ENCODE results near the gene MAML3.

The MAML3 gene

DNA sequence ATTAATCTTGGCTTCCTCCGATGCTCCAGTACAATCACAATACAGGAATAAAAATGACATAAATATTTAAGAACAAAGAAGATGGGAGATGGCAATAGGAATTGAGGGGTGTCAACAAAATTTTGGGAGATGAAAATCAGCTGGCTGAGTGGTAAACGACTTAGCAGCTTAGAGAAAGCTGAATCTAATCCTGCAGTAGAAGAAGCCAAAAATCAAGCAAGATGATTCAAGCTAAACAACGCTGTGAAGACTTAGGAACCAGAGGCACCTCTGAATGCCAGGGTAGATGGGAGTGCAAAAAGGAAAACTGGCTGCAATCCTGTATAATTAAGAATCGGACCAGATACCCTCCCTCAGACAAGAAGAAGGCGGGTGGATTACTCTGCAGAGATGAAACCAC is 273.1 kb downstream of the MAML3 start:
- H3K9me3 Mint-ChIP-seq = no peaks in the 10 kb centered on the region
- H3K27ac Mint-ChIP-seq = no peak overlapping the region
- no peaks in the 10 kb centered on the region for H3K36me3 Mint-ChIP-seq (ENCODE audit: low read depth)
- H3K4me3 Mint-ChIP-seq = no peak overlapping the region
- DNase-seq (ENCODE audit: low spot score) = no peak
- no peaks in the 10 kb centered on the region for H3K4me1 Mint-ChIP-seq (ENCODE audit: low read depth)
- peaks cover 12% of the 10 kb centered on the region for H3K27me3 Mint-ChIP-seq (ENCODE audit: low read depth)

DNA sequence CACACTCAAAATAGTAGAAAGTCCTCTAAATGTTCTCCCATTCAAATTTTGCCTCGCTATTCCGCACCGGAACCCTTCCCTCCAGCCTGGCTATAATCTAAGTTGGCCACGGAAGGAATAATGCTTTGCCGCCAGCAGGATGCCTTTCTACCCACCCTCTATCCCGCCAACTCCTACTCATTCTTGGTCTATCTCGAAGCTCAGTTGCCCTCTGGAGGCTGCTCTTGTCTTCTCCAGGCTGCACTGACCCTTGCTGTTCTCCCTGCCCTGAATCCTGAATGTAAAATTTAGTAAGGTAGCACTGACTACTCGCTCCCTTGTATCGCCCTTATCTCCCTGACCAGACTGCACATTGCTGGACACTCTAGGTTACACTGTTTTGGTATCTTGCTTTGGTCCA is 275.9 kb downstream of the MAML3 start:
- no peaks in the 10 kb centered on the region for H3K9me3 Mint-ChIP-seq
- H3K27ac Mint-ChIP-seq = no peak overlapping the region
- peaks cover 4% of the 10 kb centered on the region for H3K27me3 Mint-ChIP-seq (ENCODE audit: low read depth)
- no peaks in the 10 kb centered on the region for H3K36me3 Mint-ChIP-seq (ENCODE audit: low read depth)
- no peak overlapping the region for H3K4me3 Mint-ChIP-seq
- H3K4me1 Mint-ChIP-seq (ENCODE audit: low read depth) = no peaks in the 10 kb centered on the region
- DNase-seq (ENCODE audit: low spot score) = no peak

DNA sequence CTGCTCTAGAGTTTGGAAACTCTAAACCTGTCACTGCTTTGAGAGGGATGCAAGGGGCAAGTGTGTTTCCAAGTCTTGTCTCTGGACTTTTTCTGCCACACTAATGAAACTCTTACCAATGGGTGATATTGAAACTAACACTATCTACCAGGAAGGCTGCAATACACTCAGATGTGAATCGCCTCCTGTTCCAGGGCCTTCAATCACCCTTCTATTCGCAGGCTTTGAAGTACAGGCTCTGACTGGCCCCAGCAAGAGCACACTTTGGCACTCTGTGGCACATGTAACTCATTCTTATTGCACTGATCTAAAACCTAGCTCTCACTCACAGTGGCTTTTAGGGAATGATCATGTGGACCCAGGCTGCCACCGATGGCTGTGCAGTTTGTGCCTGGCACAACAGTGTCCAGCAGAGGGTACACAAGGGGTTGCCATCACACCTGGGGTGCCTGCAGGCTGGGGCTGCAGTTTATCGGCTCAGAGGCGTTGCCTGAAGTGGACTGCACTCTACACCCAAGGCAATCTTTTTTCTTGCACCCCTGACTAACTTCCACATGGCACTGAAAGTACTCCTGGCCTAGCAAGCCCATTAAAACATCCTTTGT is 277.5 kb downstream of the MAML3 start:
- peaks cover 4% of the 10 kb centered on the region for H3K4me1 Mint-ChIP-seq (ENCODE audit: low read depth)
- no peak for DNase-seq (ENCODE audit: low spot score)
- H3K4me3 Mint-ChIP-seq = no peak overlapping the region
- no peaks in the 10 kb centered on the region for H3K36me3 Mint-ChIP-seq (ENCODE audit: low read depth)
- H3K27me3 Mint-ChIP-seq (ENCODE audit: low read depth) = no peaks in the 10 kb centered on the region
- no peaks in the 10 kb centered on the region for H3K9me3 Mint-ChIP-seq
- no peak overlapping the region for H3K27ac Mint-ChIP-seq

DNA sequence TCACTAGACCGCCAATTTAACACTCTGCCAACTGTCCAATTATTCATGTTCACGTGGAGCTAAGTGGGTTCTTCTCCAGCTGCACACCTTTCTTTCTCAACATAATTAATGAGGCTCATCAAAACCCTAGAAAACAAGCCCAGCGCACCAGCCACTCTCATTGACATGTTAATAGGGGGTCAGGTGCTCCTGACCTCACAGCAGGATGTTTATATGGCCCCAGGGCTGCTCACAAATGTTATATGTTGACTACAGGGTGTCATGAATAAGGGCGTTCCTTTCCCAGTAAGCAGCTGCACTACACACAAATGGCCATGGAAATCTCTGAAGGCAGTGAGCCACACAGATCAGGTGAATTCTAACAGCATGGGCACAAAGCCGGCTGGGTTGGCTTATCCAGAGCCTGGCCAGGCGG is 278.6 kb downstream of the MAML3 start:
- Mint-ChIP-seq H3K4me1 (ENCODE audit: low read depth) (peaks cover 4% of the 10 kb centered on the region), H3K36me3 (ENCODE audit: low read depth) (no peaks in the 10 kb centered on the region), H3K27ac (no peak overlapping the region), H3K9me3 (no peaks in the 10 kb centered on the region), H3K27me3 (ENCODE audit: low read depth) (peaks cover 3% of the 10 kb centered on the region), H3K4me3 (no peak overlapping the region)
- DNase-seq (ENCODE audit: low spot score) = no peak

DNA sequence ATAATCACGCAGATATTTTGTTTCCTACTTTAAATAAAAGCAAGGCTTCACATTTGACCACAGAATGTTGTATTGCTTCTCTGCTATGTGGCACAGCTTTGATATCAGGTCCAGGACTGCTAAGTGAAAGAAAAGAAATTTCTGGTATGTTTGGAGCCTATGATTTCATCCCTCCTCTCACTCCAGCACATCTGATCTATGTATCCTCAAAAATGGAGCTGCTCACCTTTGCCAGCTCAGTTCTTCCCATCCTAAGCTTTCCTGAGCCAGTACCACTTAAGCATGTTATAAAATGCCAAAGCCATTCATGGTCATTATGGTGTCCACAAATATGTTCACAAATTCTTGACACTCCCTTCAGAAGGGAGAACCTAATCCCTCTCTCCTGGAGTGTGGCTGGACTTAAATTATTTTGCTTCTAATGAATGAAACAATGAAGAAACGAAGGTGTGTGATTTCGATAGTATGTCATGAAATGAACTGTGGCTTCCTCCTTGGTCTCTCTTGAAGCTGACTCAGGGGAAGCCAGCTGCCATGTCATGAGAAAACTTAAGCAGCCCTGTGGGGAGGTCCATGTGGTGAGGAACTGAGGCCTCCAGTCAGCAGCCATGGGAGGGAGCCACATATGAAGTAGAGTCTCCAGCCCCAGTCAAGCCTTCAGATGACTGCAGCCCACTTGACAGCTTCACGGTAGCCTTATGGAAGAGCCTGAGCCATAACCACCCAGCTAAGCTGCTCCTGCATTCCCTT is 280.7 kb downstream of the MAML3 start:
- Mint-ChIP-seq H3K4me3 (no peak overlapping the region), H3K4me1 (ENCODE audit: low read depth) (peaks cover 4% of the 10 kb centered on the region), H3K27me3 (ENCODE audit: low read depth) (peaks cover 10% of the 10 kb centered on the region), H3K36me3 (ENCODE audit: low read depth) (no peaks in the 10 kb centered on the region), H3K27ac (no peak overlapping the region), H3K9me3 (no peaks in the 10 kb centered on the region)
- DNase-seq (ENCODE audit: low spot score) = no peak

DNA sequence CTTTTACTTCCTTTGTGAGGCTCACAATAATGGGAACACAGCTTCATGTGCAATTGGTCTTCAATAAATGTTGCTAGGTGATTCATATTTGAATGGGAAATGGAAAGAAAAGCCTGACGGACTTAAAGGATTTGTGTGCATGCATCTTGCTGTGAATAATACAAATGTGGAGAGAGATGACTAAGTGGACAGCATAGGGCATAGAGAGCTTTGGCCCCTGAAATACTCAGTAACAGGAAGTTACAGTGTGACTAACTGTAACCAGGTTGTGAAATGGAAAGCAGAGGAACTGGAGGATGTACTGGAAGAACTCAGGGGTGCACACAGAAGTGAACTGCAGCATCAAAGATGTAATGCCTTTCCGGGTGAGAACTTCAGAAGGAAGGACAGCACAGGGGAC is 281.7 kb downstream of the MAML3 start:
- Mint-ChIP-seq H3K4me3 (no peak overlapping the region), H3K9me3 (no peaks in the 10 kb centered on the region), H3K27ac (no peak overlapping the region), H3K36me3 (ENCODE audit: low read depth) (no peaks in the 10 kb centered on the region), H3K4me1 (ENCODE audit: low read depth) (peaks cover 4% of the 10 kb centered on the region), H3K27me3 (ENCODE audit: low read depth) (peaks cover 10% of the 10 kb centered on the region)
- no peak for DNase-seq (ENCODE audit: low spot score)

DNA sequence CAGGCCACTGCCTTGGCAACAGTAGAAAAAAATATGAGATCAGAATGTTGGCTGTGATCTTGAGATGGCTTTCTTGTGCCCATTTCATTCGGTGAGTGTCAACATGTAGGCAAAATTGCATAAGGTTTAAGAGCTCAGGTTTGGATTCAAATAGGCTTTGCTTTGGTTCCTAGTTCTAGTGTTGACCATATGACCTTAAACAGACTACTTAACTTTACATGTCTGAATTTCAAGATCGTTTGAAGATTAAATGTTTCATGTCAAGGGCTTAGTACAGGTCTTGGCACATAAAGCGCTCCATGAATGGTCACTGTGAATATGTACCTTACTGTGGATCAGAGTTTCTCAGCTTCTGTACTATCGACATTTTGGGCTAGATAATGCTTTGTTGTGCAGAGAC is 284.2 kb downstream of the MAML3 start:
- no peak overlapping the region for H3K27ac Mint-ChIP-seq

DNA sequence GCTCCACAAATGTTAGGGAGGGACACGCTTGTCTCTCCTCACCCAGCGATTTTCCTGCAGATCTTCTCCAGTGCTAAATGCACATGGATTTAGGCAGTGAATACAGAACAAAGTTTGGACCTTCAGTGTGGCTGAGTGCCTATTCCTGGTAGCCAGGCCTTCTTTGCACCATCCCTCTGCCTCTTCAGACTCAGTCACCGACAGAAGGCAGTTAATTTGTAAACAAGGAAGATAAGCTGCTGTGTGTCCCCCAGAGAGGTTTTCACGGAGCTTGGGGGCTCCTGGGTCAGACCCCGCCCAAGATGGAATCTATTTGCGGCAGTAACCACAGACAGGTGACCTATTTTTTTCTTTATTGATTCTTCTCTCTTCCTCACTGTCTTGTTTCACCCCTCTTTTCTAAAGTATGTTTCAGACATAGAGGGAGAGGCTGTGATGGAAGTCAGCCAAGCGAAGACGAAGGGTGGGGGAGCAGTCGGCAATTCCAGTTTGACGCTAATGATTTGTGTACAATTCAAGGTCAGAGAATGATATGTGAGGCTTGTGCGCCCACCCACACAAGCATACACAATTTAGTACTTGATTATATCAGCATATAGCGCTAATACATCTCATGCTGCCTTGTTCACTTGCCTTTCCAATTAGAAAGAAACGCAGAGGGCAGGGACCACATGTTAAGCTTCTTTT is 287.6 kb downstream of the MAML3 start:
- no peaks in the 10 kb centered on the region for H3K4me1 Mint-ChIP-seq (ENCODE audit: low read depth)
- H3K9me3 Mint-ChIP-seq = no peaks in the 10 kb centered on the region
- no peak overlapping the region for H3K27ac Mint-ChIP-seq

More for the DNA sequence above, 284.2 kb downstream of the MAML3 start:
- H3K36me3 Mint-ChIP-seq (ENCODE audit: low read depth) = no peaks in the 10 kb centered on the region
- H3K4me1 Mint-ChIP-seq (ENCODE audit: low read depth) = peaks cover 4% of the 10 kb centered on the region
- H3K4me3 Mint-ChIP-seq = no peak overlapping the region
- no peak for DNase-seq (ENCODE audit: low spot score)
- no peaks in the 10 kb centered on the region for H3K9me3 Mint-ChIP-seq
- H3K27me3 Mint-ChIP-seq (ENCODE audit: low read depth) = peaks cover 17% of the 10 kb centered on the region

DNA sequence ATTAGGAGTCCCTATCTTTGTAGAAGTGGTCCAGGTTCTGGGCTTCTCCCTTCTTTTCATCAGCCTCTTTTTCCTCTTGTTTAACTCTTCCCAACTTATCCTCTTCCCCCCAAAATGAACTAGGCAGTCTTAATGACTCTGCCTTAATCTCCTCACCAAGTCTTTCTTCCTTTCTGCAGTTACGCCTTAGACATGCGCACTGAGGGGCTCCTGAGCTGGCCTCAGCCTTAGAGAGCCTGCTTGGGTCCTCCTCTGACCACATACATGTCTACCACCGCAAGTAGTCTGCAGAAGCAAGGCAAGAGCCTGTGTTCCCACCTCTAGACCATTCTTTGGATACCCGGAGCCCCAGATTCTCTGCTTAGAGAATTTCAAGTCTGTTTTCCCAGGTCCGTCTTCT is 288.4 kb downstream of the MAML3 start:
- Mint-ChIP-seq H3K36me3 (ENCODE audit: low read depth) (no peaks in the 10 kb centered on the region), H3K27ac (no peak overlapping the region), H3K9me3 (no peaks in the 10 kb centered on the region), H3K27me3 (ENCODE audit: low read depth) (peaks cover 25% of the 10 kb centered on the region), H3K4me1 (ENCODE audit: low read depth) (no peaks in the 10 kb centered on the region), H3K4me3 (no peak overlapping the region)
- DNase-seq (ENCODE audit: low spot score) = no peak

More for the DNA sequence above, 287.6 kb downstream of the MAML3 start:
- peaks cover 23% of the 10 kb centered on the region for H3K27me3 Mint-ChIP-seq (ENCODE audit: low read depth)
- no peaks in the 10 kb centered on the region for H3K36me3 Mint-ChIP-seq (ENCODE audit: low read depth)
- no peak for DNase-seq (ENCODE audit: low spot score)
- no peak overlapping the region for H3K4me3 Mint-ChIP-seq

DNA sequence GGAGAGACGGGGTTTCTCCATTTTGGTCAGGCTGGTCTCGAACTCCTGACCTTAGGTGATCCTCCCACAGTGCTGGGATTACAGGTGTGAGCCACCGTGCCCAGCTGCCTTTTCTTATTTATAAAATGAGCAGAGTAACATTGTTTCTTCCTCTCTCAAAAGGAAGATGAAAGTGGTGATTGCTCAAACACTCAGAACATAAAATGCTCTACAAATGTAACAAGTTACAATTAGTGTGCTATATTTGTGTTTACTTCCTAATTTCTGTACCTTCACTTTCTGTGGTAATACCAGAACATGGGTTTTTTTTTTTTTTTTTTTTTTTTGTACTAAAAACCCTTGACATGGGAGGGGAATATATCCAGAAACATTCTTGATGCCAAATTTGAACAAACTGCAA is 290.5 kb downstream of the MAML3 start:
- H3K27me3 Mint-ChIP-seq (ENCODE audit: low read depth) = peaks cover 21% of the 10 kb centered on the region

DNA sequence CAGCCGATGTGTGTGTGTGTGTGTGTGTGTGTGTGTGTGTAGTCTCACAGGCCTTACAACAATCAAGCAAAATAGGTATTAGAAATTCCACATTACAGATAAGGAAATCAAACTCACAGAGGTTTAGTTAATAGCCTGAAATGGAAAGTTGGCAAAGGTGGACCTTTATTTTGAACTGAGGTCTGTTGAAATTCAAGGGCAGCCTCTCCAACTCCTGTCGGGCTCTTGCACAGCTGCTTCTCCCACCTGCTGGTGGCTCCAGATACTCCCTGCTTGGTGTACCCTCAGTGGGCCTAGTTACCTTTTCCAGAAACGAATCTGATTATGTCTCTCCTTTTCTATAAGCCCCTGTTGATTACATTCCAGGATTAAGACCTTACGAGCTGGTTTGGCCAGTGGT is 292.5 kb downstream of the MAML3 start:
- H3K27me3 Mint-ChIP-seq (ENCODE audit: low read depth) = peaks cover 21% of the 10 kb centered on the region
- no peak overlapping the region for H3K4me3 Mint-ChIP-seq
- H3K9me3 Mint-ChIP-seq = no peaks in the 10 kb centered on the region
- H3K27ac Mint-ChIP-seq = no peak overlapping the region
- DNase-seq (ENCODE audit: low spot score) = no peak
- peaks cover 28% of the 10 kb centered on the region for H3K4me1 Mint-ChIP-seq (ENCODE audit: low read depth)
- H3K36me3 Mint-ChIP-seq (ENCODE audit: low read depth) = no peaks in the 10 kb centered on the region

More for the DNA sequence above, 290.5 kb downstream of the MAML3 start:
- no peak for DNase-seq (ENCODE audit: low spot score)
- Mint-ChIP-seq H3K36me3 (ENCODE audit: low read depth) (no peaks in the 10 kb centered on the region), H3K9me3 (no peaks in the 10 kb centered on the region), H3K4me3 (no peak overlapping the region), H3K4me1 (ENCODE audit: low read depth) (peaks cover 11% of the 10 kb centered on the region), H3K27ac (no peak overlapping the region)

DNA sequence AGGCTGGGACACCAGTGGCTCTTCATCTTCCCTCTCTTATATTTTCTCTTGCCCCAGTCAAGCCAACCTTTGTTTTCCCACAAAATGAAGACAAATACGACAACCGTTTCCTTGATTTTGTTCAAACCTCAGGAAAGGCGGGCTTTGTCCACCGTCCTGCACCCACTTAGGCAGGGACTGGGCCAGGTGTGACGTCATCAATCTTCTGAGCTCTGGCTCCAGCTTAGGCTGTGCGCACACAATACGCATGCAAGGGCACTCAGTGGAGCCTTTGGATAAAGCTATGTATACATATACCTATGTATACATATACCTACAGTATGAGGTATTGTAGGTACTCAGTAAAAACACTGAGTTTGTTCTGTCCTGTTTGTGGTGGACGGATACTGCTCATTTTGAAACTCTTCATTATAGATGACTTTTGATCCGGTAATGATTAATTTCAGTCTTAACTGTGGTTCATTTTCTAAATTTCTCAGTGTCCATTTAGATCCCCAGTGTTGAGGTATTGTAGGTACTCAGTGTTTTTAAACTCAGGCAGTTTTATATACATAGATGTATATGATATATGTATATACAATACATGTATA is 293.5 kb downstream of the MAML3 start:
- Mint-ChIP-seq H3K4me3 (no peak overlapping the region), H3K27ac (no peak overlapping the region)

DNA sequence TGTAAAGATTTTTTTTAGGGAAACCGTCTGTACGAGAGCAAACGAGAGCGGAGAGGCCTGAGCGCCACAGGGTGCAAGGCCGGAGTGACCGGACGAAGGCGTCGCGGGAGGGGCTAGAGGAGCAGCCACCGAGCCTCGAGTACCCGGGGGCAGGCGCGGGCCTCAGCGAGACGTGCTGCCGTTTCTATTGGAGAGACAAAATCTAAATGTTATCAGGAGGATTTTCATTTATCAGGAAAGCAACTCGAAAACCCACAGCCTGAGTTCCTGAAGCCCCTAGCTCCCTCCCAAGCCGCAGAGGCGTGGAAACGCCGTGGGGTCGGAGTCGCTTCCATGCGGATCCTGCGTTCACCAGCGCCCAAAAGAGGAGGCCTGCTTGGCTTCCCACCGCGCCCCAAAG is 294.1 kb downstream of the MAML3 start:
- H3K27me3 Mint-ChIP-seq (ENCODE audit: low read depth) = peaks cover 24% of the 10 kb centered on the region
- no peaks in the 10 kb centered on the region for H3K36me3 Mint-ChIP-seq (ENCODE audit: low read depth)
- DNase-seq (ENCODE audit: low spot score) = no peak
- H3K4me3 Mint-ChIP-seq = no peak overlapping the region
- H3K9me3 Mint-ChIP-seq = no peaks in the 10 kb centered on the region
- no peak overlapping the region for H3K27ac Mint-ChIP-seq
- peaks cover 34% of the 10 kb centered on the region for H3K4me1 Mint-ChIP-seq (ENCODE audit: low read depth)

More for the DNA sequence above, 293.5 kb downstream of the MAML3 start:
- no peak for DNase-seq (ENCODE audit: low spot score)
- Mint-ChIP-seq H3K27me3 (ENCODE audit: low read depth) (peaks cover 25% of the 10 kb centered on the region), H3K4me1 (ENCODE audit: low read depth) (peaks cover 34% of the 10 kb centered on the region), H3K36me3 (ENCODE audit: low read depth) (no peaks in the 10 kb centered on the region), H3K9me3 (no peaks in the 10 kb centered on the region)
